HPDE6-E6E7 (cell line): ENCODE data around the gene DPYD.

Experiments used
- DNase-seq: peaks from one replicate; pipeline ENCODE4 v3.0.0; 2011; ENCODE audit warnings: missing footprints; ENCODE audit errors: extremely low spot score

Gene DPYD

GRCh38 chr1:97202481-97203380 is 718.1 kb downstream of the DPYD start:
- no peak for DNase-seq

GRCh38 chr1:97201641-97202040 is 719.2 kb downstream of the DPYD start:
- DNase-seq, result no peak

- DNase-seq, result no peak
Observed at GRCh38 chr1:97200595-97200994, 720.2 kb downstream of the DPYD start.

- no peak for DNase-seq
Observed at GRCh38 chr1:97196825-97197516, 723.9 kb downstream of the DPYD start.

- DNase-seq, result peak; percentile 64
Observed at GRCh38 chr1:97192872-97193572, 727.8 kb downstream of the DPYD start.

- DNase-seq, result no peak
Observed at GRCh38 chr1:97190326-97190725, 730.5 kb downstream of the DPYD start.

- no peak for DNase-seq
Observed at GRCh38 chr1:97186381-97186780, 734.5 kb downstream of the DPYD start.

- no peak for DNase-seq
Observed at GRCh38 chr1:97174039-97174704, 746.7 kb downstream of the DPYD start.

- no peak for DNase-seq
Observed at GRCh38 chr1:97170300-97170699, 750.5 kb downstream of the DPYD start.

GRCh38 chr1:97168056-97168455 is 752.8 kb downstream of the DPYD start:
- DNase-seq, result no peak

- no peak for DNase-seq
Observed at GRCh38 chr1:97167246-97167645, 753.6 kb downstream of the DPYD start.

GRCh38 chr1:97166626-97167025 is 754.2 kb downstream of the DPYD start:
- DNase-seq, result no peak

GRCh38 chr1:97164276-97164639 is 756.6 kb downstream of the DPYD start:
- DNase-seq, result no peak

GRCh38 chr1:97163591-97164275 is 757.1 kb downstream of the DPYD start:
- no peak for DNase-seq

GRCh38 chr1:97160818-97161217 is 760.0 kb downstream of the DPYD start:
- no peak for DNase-seq

- no peak for DNase-seq
Observed at GRCh38 chr1:97159342-97159741, 761.5 kb downstream of the DPYD start.

- DNase-seq, result no peak
Observed at GRCh38 chr1:97158691-97159096, 762.1 kb downstream of the DPYD start.

GRCh38 chr1:97157991-97158390 is 762.8 kb downstream of the DPYD start:
- no peak for DNase-seq

- no peak for DNase-seq
Observed at GRCh38 chr1:97151651-97152050, 769.2 kb downstream of the DPYD start.

GRCh38 chr1:97145321-97145956 is 775.4 kb downstream of the DPYD start:
- DNase-seq, result no peak

GRCh38 chr1:97144527-97144926 is 776.3 kb downstream of the DPYD start:
- DNase-seq, result peak; percentile 11
